Measurements from ENCODE around the gene SCARF2.
A peak's percentile ranks its signal among the peaks of the same experiment; 100 is the strongest.

- no peak for TF ChIP-seq TAF1 (IDR thresholded peaks at IDR 0.05; ENCODE audit: borderline replicate concordance, insufficient read depth, low read length)
- TF ChIP-seq, protein P1, sequence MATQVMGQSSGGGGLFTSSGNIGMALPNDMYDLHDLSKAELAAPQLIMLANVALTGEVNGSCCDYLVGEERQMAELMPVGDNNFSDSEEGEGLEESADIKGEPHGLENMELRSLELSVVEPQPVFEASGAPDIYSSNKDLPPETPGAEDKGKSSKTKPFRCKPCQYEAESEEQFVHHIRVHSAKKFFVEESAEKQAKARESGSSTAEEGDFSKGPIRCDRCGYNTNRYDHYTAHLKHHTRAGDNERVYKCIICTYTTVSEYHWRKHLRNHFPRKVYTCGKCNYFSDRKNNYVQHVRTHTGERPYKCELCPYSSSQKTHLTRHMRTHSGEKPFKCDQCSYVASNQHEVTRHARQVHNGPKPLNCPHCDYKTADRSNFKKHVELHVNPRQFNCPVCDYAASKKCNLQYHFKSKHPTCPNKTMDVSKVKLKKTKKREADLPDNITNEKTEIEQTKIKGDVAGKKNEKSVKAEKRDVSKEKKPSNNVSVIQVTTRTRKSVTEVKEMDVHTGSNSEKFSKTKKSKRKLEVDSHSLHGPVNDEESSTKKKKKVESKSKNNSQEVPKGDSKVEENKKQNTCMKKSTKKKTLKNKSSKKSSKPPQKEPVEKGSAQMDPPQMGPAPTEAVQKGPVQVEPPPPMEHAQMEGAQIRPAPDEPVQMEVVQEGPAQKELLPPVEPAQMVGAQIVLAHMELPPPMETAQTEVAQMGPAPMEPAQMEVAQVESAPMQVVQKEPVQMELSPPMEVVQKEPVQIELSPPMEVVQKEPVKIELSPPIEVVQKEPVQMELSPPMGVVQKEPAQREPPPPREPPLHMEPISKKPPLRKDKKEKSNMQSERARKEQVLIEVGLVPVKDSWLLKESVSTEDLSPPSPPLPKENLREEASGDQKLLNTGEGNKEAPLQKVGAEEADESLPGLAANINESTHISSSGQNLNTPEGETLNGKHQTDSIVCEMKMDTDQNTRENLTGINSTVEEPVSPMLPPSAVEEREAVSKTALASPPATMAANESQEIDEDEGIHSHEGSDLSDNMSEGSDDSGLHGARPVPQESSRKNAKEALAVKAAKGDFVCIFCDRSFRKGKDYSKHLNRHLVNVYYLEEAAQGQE (IDR thresholded peaks at IDR 0.05; ENCODE audit: insufficient read depth in 1 of 2, low read depth in 2 of 2, low read length in 2 of 2) = no peak
- no peak for TF ChIP-seq SIN3A (IDR thresholded peaks at IDR 0.05; ENCODE audit: borderline replicate concordance, insufficient read depth, low read length)
- peak; percentile 25; the same call in 1 of the 2 replicates for TF ChIP-seq POLR2AphosphoS5 (IDR thresholded peaks at IDR 0.05; ENCODE audit: low read depth, low read length)
- no peak for TF ChIP-seq FOXP2 (optimal IDR thresholded peaks at IDR 0.05; ENCODE audit: borderline replicate concordance, extremely low read depth, extremely low read length, insufficient read depth)
Observed at GRCh38 chr22:20423008-20423905, 14.4 kb downstream of the SCARF2 start.
